C1 segment of cervical spinal cord (tissue), 14 donors: Measurements from ENCODE around the gene SV2B.
A peak's percentile ranks its signal among the peaks of the same experiment; 100 is the strongest.

Experiments used
- DNase-seq, 14 donors: peaks; one replicate each; lab custom pipeline; 2025; lab: John Stamatoyannopoulos, UW

The SV2B gene

GRCh38 chr15:91265416-91265940, 165.4 kb downstream of the SV2B start:
- DNase-seq: no peak

GRCh38 chr15:91268510-91268909, 168.5 kb downstream of the SV2B start:
- no peak for DNase-seq

GRCh38 chr15:91270747-91271146, 170.7 kb downstream of the SV2B start:
- DNase-seq: no peak

- peak in 11 of 14 donors; percentile 3 to 69 (median 27) for DNase-seq
These were observed 171.6 kb downstream of the SV2B start for GRCh38 chr15:91271565-91272153.

- no peak for DNase-seq
These were observed 175.8 kb downstream of the SV2B start for GRCh38 chr15:91275844-91276243.

GRCh38 chr15:91278951-91279350, 178.9 kb downstream of the SV2B start:
- DNase-seq: no peak

- no peak for DNase-seq
These were observed 179.4 kb downstream of the SV2B start for GRCh38 chr15:91279486-91279885.

- DNase-seq: no peak
These were observed 181.9 kb downstream of the SV2B start for GRCh38 chr15:91281947-91282346.

- no peak for DNase-seq
These were observed 182.4 kb downstream of the SV2B start for GRCh38 chr15:91282486-91282885.

- peak in 1 of 14 donors; percentile 12 for DNase-seq
These were observed 183.1 kb downstream of the SV2B start for GRCh38 chr15:91283155-91283554.

- DNase-seq: no peak
These were observed 184.9 kb downstream of the SV2B start for GRCh38 chr15:91284758-91285466.

- peak in 1 of 14 donors; percentile 32 for DNase-seq
These were observed 189.3 kb downstream of the SV2B start for GRCh38 chr15:91289324-91289723.

GRCh38 chr15:91290553-91290952, 190.5 kb downstream of the SV2B start:
- DNase-seq: no peak

- DNase-seq: peak in 1 of 14 donors; percentile 10
These were observed 191.6 kb downstream of the SV2B start for GRCh38 chr15:91291673-91292072.

- no peak for DNase-seq
These were observed 194.3 kb downstream of the SV2B start for GRCh38 chr15:91294344-91294743.

- no peak for DNase-seq
These were observed 194.7 kb downstream of the SV2B start for GRCh38 chr15:91294795-91295194.

GRCh38 chr15:91298101-91298500, 198.0 kb downstream of the SV2B start:
- no peak for DNase-seq

GRCh38 chr15:91302588-91303439, 202.8 kb downstream of the SV2B start:
- DNase-seq: peak in 8 of 14 donors; percentile 3 to 26 (median 11)

GRCh38 chr15:91304210-91304609, 204.2 kb downstream of the SV2B start:
- DNase-seq: no peak

GRCh38 chr15:91304786-91305185, 204.7 kb downstream of the SV2B start:
- DNase-seq: peak in 1 of 14 donors; percentile 4

GRCh38 chr15:91306144-91306543, 206.1 kb downstream of the SV2B start:
- no peak for DNase-seq

GRCh38 chr15:91307601-91308000, 207.5 kb downstream of the SV2B start:
- DNase-seq: no peak
